GM12878 (cell line): ENCODE data around the gene OPCML.

Experiments
- EZH2 ChIP-seq: IDR thresholded peaks from 2 replicates; pipeline ENCODE4 v1.6.1; 2012; ENCODE audit warnings: low read depth, mild to moderate bottlenecking, control low read depth, inconsistent platforms, low read length, borderline replicate concordance; ENCODE audit not compliant: control insufficient read depth
- NBN ChIP-seq: fragments of 450-650 bp; IDR thresholded peaks from 2 replicates; pipeline ENCODE4 v1.6.1; 2016
- POLR2A ChIP-seq: IDR thresholded peaks from 2 replicates; pipeline ENCODE4 v1.6.1; 2011; ENCODE audit warnings: low read depth, mild to moderate bottlenecking, low read length
- POLR2AphosphoS5 ChIP-seq: IDR thresholded peaks from 2 replicates; pipeline ENCODE4 v1.6.1; 2011; ENCODE audit warnings: mild to moderate bottlenecking, low read length, inconsistent platforms
- SIX5 ChIP-seq: IDR thresholded peaks from 2 replicates; pipeline ENCODE4 v1.6.1; 2011; ENCODE audit warnings: mild to moderate bottlenecking, low read depth, low read length, moderate library complexity; ENCODE audit not compliant: severe bottlenecking
- USF2 ChIP-seq: IDR thresholded peaks from 2 replicates; pipeline ENCODE4 v1.6.1; 2011; ENCODE audit warnings: low read depth, low read length, improper control_type of control experiment, borderline replicate concordance
- TF ChIP-seq, protein P1 (sequence below), 3 experiments: IDR thresholded peaks in 2 of 3; conservative IDR thresholded peaks in 1 of 3; 2 replicates each; pipeline ENCODE4 v1.5.1; 2011; ENCODE audit warnings: low read depth in 3 of 3, low read length in 3 of 3, mild to moderate bottlenecking in 3 of 3, control low read depth in 2 of 3, moderate library complexity in 2 of 3, inconsistent platforms in 1 of 3, mixed read lengths in 1 of 3; ENCODE audit not compliant: control insufficient read depth in 2 of 3, insufficient read depth in 1 of 3; ENCODE audit errors: extremely low read depth in 1 of 3
- TF ChIP-seq, protein P2 (sequence below): IDR thresholded peaks from 2 replicates; pipeline ENCODE4 v1.6.1; 2012; ENCODE audit warnings: mild to moderate bottlenecking, low read depth, low read length

DNA sequence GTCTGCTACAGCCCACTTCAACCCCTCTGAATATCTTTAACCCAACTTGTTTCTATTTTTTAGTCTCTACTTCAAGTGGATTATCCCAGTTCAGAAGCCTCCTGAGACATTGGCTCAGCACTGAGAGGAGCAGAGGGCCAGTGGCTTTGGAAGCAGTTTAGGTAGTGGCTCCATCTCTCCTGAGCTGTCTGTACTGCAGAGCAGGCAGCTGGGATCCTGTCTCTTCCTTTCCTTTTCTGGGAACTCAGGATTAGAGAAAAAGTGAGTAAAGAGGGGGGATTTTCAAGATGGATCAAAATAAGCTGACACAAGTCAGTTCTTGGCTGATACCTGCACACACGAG lies 512.0 kb downstream of the OPCML start:
- TF ChIP-seq SIX5 (no peak), NBN (no peak), POLR2AphosphoS5 (no peak), USF2 (no peak), POLR2A (no peak), EZH2 (no peak)
- TF ChIP-seq, protein P1, sequence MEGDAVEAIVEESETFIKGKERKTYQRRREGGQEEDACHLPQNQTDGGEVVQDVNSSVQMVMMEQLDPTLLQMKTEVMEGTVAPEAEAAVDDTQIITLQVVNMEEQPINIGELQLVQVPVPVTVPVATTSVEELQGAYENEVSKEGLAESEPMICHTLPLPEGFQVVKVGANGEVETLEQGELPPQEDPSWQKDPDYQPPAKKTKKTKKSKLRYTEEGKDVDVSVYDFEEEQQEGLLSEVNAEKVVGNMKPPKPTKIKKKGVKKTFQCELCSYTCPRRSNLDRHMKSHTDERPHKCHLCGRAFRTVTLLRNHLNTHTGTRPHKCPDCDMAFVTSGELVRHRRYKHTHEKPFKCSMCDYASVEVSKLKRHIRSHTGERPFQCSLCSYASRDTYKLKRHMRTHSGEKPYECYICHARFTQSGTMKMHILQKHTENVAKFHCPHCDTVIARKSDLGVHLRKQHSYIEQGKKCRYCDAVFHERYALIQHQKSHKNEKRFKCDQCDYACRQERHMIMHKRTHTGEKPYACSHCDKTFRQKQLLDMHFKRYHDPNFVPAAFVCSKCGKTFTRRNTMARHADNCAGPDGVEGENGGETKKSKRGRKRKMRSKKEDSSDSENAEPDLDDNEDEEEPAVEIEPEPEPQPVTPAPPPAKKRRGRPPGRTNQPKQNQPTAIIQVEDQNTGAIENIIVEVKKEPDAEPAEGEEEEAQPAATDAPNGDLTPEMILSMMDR (IDR thresholded peaks at IDR 0.05 in 2 of 3, conservative IDR thresholded peaks at IDR 0.05 in 1 of 3; ENCODE audit: control insufficient read depth in 2 of 3, extremely low read depth in 1 of 3, insufficient read depth in 1 of 3, low read depth in 3 of 3, low read length in 3 of 3): no peak
- TF ChIP-seq, protein P2, sequence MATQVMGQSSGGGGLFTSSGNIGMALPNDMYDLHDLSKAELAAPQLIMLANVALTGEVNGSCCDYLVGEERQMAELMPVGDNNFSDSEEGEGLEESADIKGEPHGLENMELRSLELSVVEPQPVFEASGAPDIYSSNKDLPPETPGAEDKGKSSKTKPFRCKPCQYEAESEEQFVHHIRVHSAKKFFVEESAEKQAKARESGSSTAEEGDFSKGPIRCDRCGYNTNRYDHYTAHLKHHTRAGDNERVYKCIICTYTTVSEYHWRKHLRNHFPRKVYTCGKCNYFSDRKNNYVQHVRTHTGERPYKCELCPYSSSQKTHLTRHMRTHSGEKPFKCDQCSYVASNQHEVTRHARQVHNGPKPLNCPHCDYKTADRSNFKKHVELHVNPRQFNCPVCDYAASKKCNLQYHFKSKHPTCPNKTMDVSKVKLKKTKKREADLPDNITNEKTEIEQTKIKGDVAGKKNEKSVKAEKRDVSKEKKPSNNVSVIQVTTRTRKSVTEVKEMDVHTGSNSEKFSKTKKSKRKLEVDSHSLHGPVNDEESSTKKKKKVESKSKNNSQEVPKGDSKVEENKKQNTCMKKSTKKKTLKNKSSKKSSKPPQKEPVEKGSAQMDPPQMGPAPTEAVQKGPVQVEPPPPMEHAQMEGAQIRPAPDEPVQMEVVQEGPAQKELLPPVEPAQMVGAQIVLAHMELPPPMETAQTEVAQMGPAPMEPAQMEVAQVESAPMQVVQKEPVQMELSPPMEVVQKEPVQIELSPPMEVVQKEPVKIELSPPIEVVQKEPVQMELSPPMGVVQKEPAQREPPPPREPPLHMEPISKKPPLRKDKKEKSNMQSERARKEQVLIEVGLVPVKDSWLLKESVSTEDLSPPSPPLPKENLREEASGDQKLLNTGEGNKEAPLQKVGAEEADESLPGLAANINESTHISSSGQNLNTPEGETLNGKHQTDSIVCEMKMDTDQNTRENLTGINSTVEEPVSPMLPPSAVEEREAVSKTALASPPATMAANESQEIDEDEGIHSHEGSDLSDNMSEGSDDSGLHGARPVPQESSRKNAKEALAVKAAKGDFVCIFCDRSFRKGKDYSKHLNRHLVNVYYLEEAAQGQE: no peak
